ENCODE results near the gene HEPACAM2. TPM values are rescaled to one million over a fixed set of nuclear protein-coding genes. Genes with fewer than 3 reads are reported as not detected.

The HEPACAM2 gene
- total and polyA plus RNA-seq, 10 donors: 0.06 to 2.4 (median 0.28) TPM; not detected in 7

GRCh38 chr7:93239824-93240223 lies 13.6 kb upstream of the HEPACAM2 start:
- no peak overlapping the region for H3K27ac ChIP-seq
- no peaks in the 10 kb centered on the region for H3K27me3 ChIP-seq (replicated peaks in 1 of 7)
- peaks cover 0 to 24% (median 0%) of the 10 kb centered on the region in 6 donors for H3K4me1 ChIP-seq
- peaks cover 0 to 25% (median 2%) of the 10 kb centered on the region in 6 donors for H3K36me3 ChIP-seq
- intact Hi-C loops (cut with DNase I; ENCODE audit: low total_unique reads): loop anchor here (10.0 kb wide), 1 partner anchor 315 kb away; no protein-coding TSS in a partner anchor
- 86 to 93% (median 88%) methylated on average over 4 of the region's 4 CpGs for WGBS, 5 donors
- H3K9me3 ChIP-seq: no peaks in the 10 kb centered on the region
- no peak for DNase-seq
- H3K4me3 ChIP-seq: no peak overlapping the region
- TF ChIP-seq POLR2AphosphoS5 (IDR thresholded peaks at IDR 0.05): no peak
- no peak for TF ChIP-seq CTCF (IDR thresholded peaks at IDR 0.05 in 8 of 11, conservative IDR thresholded peaks at IDR 0.05 in 3 of 11)
- no peak for TF ChIP-seq POLR2A (IDR thresholded peaks at IDR 0.05)

- TF ChIP-seq POLR2AphosphoS5 (IDR thresholded peaks at IDR 0.05) (no peak), POLR2A (IDR thresholded peaks at IDR 0.05) (no peak), CTCF (IDR thresholded peaks at IDR 0.05 in 8 of 11, conservative IDR thresholded peaks at IDR 0.05 in 3 of 11) (no peak)
- intact Hi-C loops (cut with DNase I; ENCODE audit: low total_unique reads): no loop called here
- no peak overlapping the region for H3K4me3 ChIP-seq
- H3K36me3 ChIP-seq: peaks cover 0 to 25% (median 2%) of the 10 kb centered on the region in 6 donors
- no peak for DNase-seq
- H3K27ac ChIP-seq: no peak overlapping the region
- peaks cover under 1 to 35% (median 7%) of the 10 kb centered on the region in 6 donors for H3K4me1 ChIP-seq
- H3K27me3 ChIP-seq (replicated peaks in 1 of 7): no peaks in the 10 kb centered on the region
- 80 to 93% (median 86%) methylated on average over 2 of the region's 2 CpGs for WGBS, 5 donors
- no peaks in the 10 kb centered on the region for H3K9me3 ChIP-seq
Measured at GRCh38 chr7:93238748-93239147, 12.5 kb upstream of the HEPACAM2 start.

GRCh38 chr7:93238131-93238530 lies 11.9 kb upstream of the HEPACAM2 start:
- Histone ChIP-seq H3K4me3 (no peak overlapping the region), H3K36me3 (peaks cover 0 to 25% (median 2%) of the 10 kb centered on the region in 6 donors), H3K4me1 (peaks cover 7 to 41% (median 13%) of the 10 kb centered on the region in 6 donors), H3K27me3 (replicated peaks in 1 of 7) (no peaks in the 10 kb centered on the region), H3K9me3 (no peaks in the 10 kb centered on the region), H3K27ac (no peak overlapping the region)
- DNase-seq: no peak
- intact Hi-C loops (cut with DNase I; ENCODE audit: low total_unique reads): no loop called here
- TF ChIP-seq POLR2A (IDR thresholded peaks at IDR 0.05) (no peak), CTCF (IDR thresholded peaks at IDR 0.05 in 8 of 11, conservative IDR thresholded peaks at IDR 0.05 in 3 of 11) (no peak), POLR2AphosphoS5 (IDR thresholded peaks at IDR 0.05) (no peak)
- 92 to 96% (median 93%) methylated on average over 4 of the region's 4 CpGs for WGBS, 5 donors

- no peak for DNase-seq
- TF ChIP-seq CTCF (IDR thresholded peaks at IDR 0.05 in 8 of 11, conservative IDR thresholded peaks at IDR 0.05 in 3 of 11) (no peak), POLR2AphosphoS5 (IDR thresholded peaks at IDR 0.05) (no peak), POLR2A (IDR thresholded peaks at IDR 0.05) (no peak)
- Histone ChIP-seq H3K36me3 (peaks cover 0 to 9% (median 0%) of the 10 kb centered on the region in 6 donors), H3K9me3 (no peaks in the 10 kb centered on the region), H3K27ac (no peak overlapping the region), H3K4me1 (peaks cover 15 to 61% (median 27%) of the 10 kb centered on the region in 6 donors), H3K27me3 (replicated peaks in 1 of 7) (no peaks in the 10 kb centered on the region), H3K4me3 (no peak overlapping the region)
- 84 to 95% (median 89%) methylated on average over 2 of the region's 2 CpGs for WGBS, 5 donors
- intact Hi-C loops (cut with DNase I; ENCODE audit: low total_unique reads): no loop called here
Measured at GRCh38 chr7:93235541-93235940, 9.3 kb upstream of the HEPACAM2 start.

Data from spleen (tissue), 11 donors.